Activated T-helper 1 cell treated with anti-CD3 and anti-CD28 coated beads, Interleukin-2, amount 50 U/mL, for 16 hours (primary cell): ENCODE results near the gene USF2.
"Not testable (repeated sequence)": the region's sequence is repeated elsewhere in the genome, so short reads cannot be mapped to it uniquely, and the experiment has no call there.

Experiments used
- DNase-seq, 2 donors: peaks; one replicate each; pipeline ENCODE4 v3.0.0-alpha.2; 2020; ENCODE audit warnings: low read depth in 1 of 2, low spot score in 1 of 2

USF2 gene

GRCh38 chr19:35284153-35285094, 15.7 kb downstream of the USF2 start:
- no peak for DNase-seq

- no peak for DNase-seq
Measured at GRCh38 chr19:35285095-35285449, 16.3 kb downstream of the USF2 start.

GRCh38 chr19:35285465-35285864, 16.7 kb downstream of the USF2 start:
- not testable (repeated sequence) for DNase-seq

- DNase-seq: not testable (repeated sequence)
Measured at GRCh38 chr19:35286101-35286500, 17.3 kb downstream of the USF2 start.

GRCh38 chr19:35287713-35288112, 19.0 kb downstream of the USF2 start:
- no peak for DNase-seq

- DNase-seq: no peak
Measured at GRCh38 chr19:35288331-35288730, 19.6 kb downstream of the USF2 start.

- DNase-seq: no peak
Measured at GRCh38 chr19:35288906-35289305, 20.1 kb downstream of the USF2 start.

- DNase-seq: no peak
Measured at GRCh38 chr19:35290381-35291127, 21.8 kb downstream of the USF2 start.

GRCh38 chr19:35291259-35291658, 22.5 kb downstream of the USF2 start:
- DNase-seq: no peak

- no peak for DNase-seq
Measured at GRCh38 chr19:35291916-35292315, 23.2 kb downstream of the USF2 start, which contains the start of gene MAG. TSS of gene MAG (plus strand) at chr19:35292161. CDS start at chr19:35295409, 3,248 bp downstream.

- no peak for DNase-seq
Measured at GRCh38 chr19:35292421-35293362, 23.9 kb downstream of the USF2 start.

GRCh38 chr19:35293363-35293739, 24.6 kb downstream of the USF2 start:
- DNase-seq: no peak

GRCh38 chr19:35293808-35294207, 25.0 kb downstream of the USF2 start:
- DNase-seq: no peak

- DNase-seq: no peak
Measured at GRCh38 chr19:35294328-35294727, 25.6 kb downstream of the USF2 start.

GRCh38 chr19:35294859-35295791, 26.4 kb downstream of the USF2 start:
- DNase-seq: no peak

GRCh38 chr19:35295792-35296462, 27.2 kb downstream of the USF2 start:
- peak in 1 of 2 donors; percentile 24 for DNase-seq

GRCh38 chr19:35296644-35297514, 28.1 kb downstream of the USF2 start:
- no peak for DNase-seq

GRCh38 chr19:35297515-35297848, 28.7 kb downstream of the USF2 start:
- DNase-seq: no peak

- DNase-seq: no peak
Measured at GRCh38 chr19:35297922-35298321, 29.2 kb downstream of the USF2 start.
